DND-41 (cell line): ENCODE data around the gene TSPAN11.

Experiments
- ATAC-seq: fragments of 200-7000 bp; cut with Tn5 transposase; 3 replicates; pipeline ENCODE4 v1.9.1; 2021; ENCODE audit warnings: low read depth; ENCODE audit not compliant: insufficient read depth
- DNase-seq: peaks from one replicate; pipeline ENCODE4 v3.0.0-alpha.2; 2020
- H2AFZ ChIP-seq: 2 replicates; pipeline ENCODE4 v1.6.0; 2012; ENCODE audit warnings: low read depth, low read length
- H3K27ac ChIP-seq: 2 replicates; pipeline ENCODE4 v1.5.1; 2012; ENCODE audit warnings: low read length, inconsistent platforms
- H3K27me3 ChIP-seq: fragments of 200-600 bp; sonication (generic); 2 replicates; pipeline ENCODE4 v1.6.0; 2012; ENCODE audit warnings: low read length, mild to moderate bottlenecking, inconsistent platforms; ENCODE audit not compliant: insufficient read depth, poor library complexity
- H3K36me3 ChIP-seq: 2 replicates; pipeline ENCODE4 v1.5.1; 2012; ENCODE audit warnings: low read length, inconsistent platforms; ENCODE audit not compliant: insufficient read depth
- H3K4me1 ChIP-seq: 2 replicates; pipeline ENCODE4 v1.5.1; 2012; ENCODE audit warnings: mild to moderate bottlenecking, low read length; ENCODE audit not compliant: insufficient read depth
- H3K4me2 ChIP-seq: 2 replicates; pipeline ENCODE4 v1.6.0; 2012; ENCODE audit warnings: mild to moderate bottlenecking, moderate library complexity, low read length, inconsistent platforms; ENCODE audit not compliant: insufficient read depth
- H3K4me3 ChIP-seq, 2 experiments: fragments of 200-600 bp in 1 of 2; shearing (Covaris generic) in 1 of 2; 2 replicates each; pipeline ENCODE4 v1.5.1; 2012 to 2016; ENCODE audit warnings: inconsistent platforms in 2 of 2, low read length in 2 of 2, mild to moderate bottlenecking in 2 of 2, low read depth in 1 of 2, moderate library complexity in 1 of 2
- H3K79me2 ChIP-seq: 2 replicates; pipeline ENCODE4 v1.6.0; 2012; ENCODE audit warnings: low read length, inconsistent platforms; ENCODE audit not compliant: insufficient read depth
- H3K9ac ChIP-seq: 2 replicates; pipeline ENCODE4 v1.6.0; 2012; ENCODE audit warnings: low read depth, mild to moderate bottlenecking, inconsistent platforms, low read length, moderate library complexity
- H3K9me3 ChIP-seq: 2 replicates; pipeline ENCODE4 v1.5.1; 2012; ENCODE audit warnings: low read length, moderate library complexity, mild to moderate bottlenecking, inconsistent platforms; ENCODE audit not compliant: insufficient read depth, severe bottlenecking
- H4K20me1 ChIP-seq: 2 replicates; pipeline ENCODE4 v1.6.0; 2012; ENCODE audit warnings: low read length; ENCODE audit not compliant: insufficient read depth
- EZH2 ChIP-seq: IDR thresholded peaks from 3 replicates; pipeline ENCODE4 v1.6.1; 2012; ENCODE audit warnings: borderline replicate concordance, low read depth, mild to moderate bottlenecking, moderate library complexity, low read length, inconsistent platforms; ENCODE audit not compliant: severe bottlenecking
- TF ChIP-seq, protein P1 (sequence below): IDR thresholded peaks from 2 replicates; pipeline ENCODE4 v1.5.1; 2012; ENCODE audit warnings: borderline replicate concordance, low read length, moderate library complexity, mild to moderate bottlenecking; ENCODE audit not compliant: poor library complexity, severe bottlenecking; ENCODE audit errors: extremely low read depth

TSPAN11 gene

DNA sequence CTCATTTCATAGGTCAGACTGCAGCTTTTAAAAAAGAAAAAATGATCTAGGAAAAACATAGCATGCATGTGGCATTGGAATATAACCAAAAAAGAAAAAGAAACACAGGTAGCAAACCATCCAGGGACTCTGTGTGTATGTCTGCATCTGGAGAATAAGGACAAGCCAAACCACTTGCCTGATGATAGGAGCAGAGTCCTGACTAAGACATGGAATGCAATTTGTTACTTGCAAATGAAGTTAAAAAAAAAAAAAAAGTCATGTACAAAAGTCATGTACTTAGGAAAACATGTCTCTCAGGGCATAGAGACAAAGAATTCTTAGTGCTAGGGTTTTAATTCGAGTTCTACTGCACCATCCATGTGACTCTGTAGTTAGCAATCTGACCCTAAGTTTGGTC, 15.9 kb downstream of the TSPAN11 start:
- Histone ChIP-seq H3K79me2 (no peaks in the 10 kb centered on the region), H3K4me3 (no peak overlapping the region), H3K4me2 (no peak overlapping the region), H3K9ac (no peak overlapping the region), H3K4me1 (no peaks in the 10 kb centered on the region), H2AFZ (no peak overlapping the region), H3K9me3 (no peaks in the 10 kb centered on the region), H3K36me3 (no peaks in the 10 kb centered on the region), H3K27ac (no peak overlapping the region), H4K20me1 (no peaks in the 10 kb centered on the region), H3K27me3 (no peaks in the 10 kb centered on the region)
- DNase-seq, result no peak
- TF ChIP-seq, protein P1, sequence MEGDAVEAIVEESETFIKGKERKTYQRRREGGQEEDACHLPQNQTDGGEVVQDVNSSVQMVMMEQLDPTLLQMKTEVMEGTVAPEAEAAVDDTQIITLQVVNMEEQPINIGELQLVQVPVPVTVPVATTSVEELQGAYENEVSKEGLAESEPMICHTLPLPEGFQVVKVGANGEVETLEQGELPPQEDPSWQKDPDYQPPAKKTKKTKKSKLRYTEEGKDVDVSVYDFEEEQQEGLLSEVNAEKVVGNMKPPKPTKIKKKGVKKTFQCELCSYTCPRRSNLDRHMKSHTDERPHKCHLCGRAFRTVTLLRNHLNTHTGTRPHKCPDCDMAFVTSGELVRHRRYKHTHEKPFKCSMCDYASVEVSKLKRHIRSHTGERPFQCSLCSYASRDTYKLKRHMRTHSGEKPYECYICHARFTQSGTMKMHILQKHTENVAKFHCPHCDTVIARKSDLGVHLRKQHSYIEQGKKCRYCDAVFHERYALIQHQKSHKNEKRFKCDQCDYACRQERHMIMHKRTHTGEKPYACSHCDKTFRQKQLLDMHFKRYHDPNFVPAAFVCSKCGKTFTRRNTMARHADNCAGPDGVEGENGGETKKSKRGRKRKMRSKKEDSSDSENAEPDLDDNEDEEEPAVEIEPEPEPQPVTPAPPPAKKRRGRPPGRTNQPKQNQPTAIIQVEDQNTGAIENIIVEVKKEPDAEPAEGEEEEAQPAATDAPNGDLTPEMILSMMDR, result no peak
- TF ChIP-seq EZH2, result no peak
- no peak for ATAC-seq

DNA sequence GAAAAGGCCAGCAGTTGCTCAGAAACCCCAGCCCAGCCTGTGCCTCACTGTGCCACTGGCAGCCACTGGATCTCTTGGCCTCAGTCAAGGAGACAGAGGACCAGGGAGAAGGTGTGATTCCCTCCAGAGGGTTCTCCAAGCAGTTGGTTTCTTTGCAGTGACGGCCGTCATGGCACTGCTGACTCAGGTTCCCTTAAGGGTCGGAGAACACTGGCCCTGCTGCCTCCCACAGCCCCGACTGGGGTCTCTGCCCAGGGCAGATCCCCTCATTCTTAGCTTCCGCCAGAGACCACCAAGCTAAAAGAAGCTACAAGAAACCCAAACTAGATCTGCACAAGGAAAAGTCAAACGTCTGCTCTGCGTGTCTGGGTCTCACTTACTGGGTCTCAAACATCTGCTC, 16.4 kb downstream of the TSPAN11 start:
- DNase-seq (no peak), ATAC-seq (no peak)
- TF ChIP-seq, protein P1, result no peak
- TF ChIP-seq EZH2, result no peak
- Histone ChIP-seq H3K4me3 (no peak overlapping the region), H3K27me3 (no peaks in the 10 kb centered on the region), H3K36me3 (no peaks in the 10 kb centered on the region), H3K9me3 (no peaks in the 10 kb centered on the region), H3K79me2 (no peaks in the 10 kb centered on the region), H3K4me2 (no peak overlapping the region), H3K27ac (no peak overlapping the region), H3K4me1 (no peaks in the 10 kb centered on the region), H4K20me1 (no peaks in the 10 kb centered on the region), H3K9ac (no peak overlapping the region), H2AFZ (no peak overlapping the region)

DNA sequence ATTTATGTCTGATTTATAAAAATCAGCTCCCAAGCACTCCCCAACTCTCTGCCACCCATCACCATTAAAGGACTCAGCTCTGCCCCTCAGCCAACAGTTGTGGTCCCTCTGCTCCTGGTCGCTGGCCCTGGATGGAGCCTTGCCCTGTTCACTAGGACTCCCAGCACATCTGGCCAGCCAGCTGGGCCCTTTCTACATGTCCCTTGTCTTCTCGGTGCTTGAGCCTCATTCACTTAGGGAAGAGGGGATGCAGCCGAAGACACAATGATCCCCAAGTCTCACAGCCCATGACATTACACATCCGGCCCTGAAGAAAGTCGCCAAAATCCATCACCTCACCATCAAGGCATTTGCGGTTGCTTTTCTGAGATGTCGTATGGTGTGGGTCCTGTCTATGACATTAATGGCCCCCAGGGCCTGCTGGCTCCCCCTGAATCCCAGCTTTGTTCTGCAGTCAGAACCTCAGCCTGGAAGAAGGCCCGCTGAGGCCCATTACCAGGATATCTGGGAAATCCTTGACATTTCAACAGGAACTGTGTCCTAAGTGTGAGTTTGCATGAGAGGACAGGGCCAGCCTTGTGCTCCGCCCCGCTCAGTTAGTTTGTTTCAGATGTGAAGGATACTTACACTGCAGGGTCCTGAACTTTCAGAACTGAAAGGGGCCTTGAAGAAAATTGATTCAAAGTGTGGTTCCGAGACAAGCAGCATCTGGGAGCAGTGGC, 19.1 kb downstream of the TSPAN11 start:
- Histone ChIP-seq H3K9ac (no peak overlapping the region), H3K4me3 (no peak overlapping the region), H3K36me3 (no peaks in the 10 kb centered on the region), H4K20me1 (no peaks in the 10 kb centered on the region), H3K27ac (no peak overlapping the region), H3K4me2 (no peak overlapping the region), H3K4me1 (no peaks in the 10 kb centered on the region), H3K79me2 (no peaks in the 10 kb centered on the region), H3K27me3 (no peaks in the 10 kb centered on the region), H3K9me3 (no peaks in the 10 kb centered on the region), H2AFZ (no peak overlapping the region)
- DNase-seq (no peak), ATAC-seq (no peak)
- TF ChIP-seq, protein P1, result no peak
- TF ChIP-seq EZH2, result no peak

DNA sequence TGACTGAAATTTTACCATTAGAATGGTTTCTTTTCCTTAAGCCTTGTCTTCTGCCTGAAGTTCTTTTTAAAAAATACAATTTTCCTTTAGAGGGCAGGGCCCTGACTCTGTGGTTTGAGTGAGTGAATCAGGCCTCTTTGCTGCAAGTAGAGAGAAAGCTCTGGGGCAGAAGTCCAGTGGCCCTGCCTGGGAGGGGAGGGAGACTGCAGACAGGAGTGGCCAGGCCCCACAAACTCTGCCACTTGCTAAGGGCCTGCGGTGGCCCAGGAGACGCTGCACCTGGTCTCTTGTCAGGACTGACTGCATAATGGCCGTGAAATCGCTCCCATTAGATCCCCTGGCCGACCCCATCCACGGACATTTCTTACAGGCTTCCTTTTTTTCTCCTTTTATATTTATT, 25.5 kb downstream of the TSPAN11 start:
- H2AFZ ChIP-seq, result no peak overlapping the region
- H3K79me2 ChIP-seq, result no peaks in the 10 kb centered on the region
- H3K4me3 ChIP-seq, result no peak overlapping the region
- H3K27me3 ChIP-seq, result peaks cover 6% of the 10 kb centered on the region
- no peak overlapping the region for H3K4me2 ChIP-seq
- TF ChIP-seq, protein P1, result no peak
- TF ChIP-seq EZH2, result no peak
- no peak for ATAC-seq
- no peaks in the 10 kb centered on the region for H3K4me1 ChIP-seq
- no peak overlapping the region for H3K9ac ChIP-seq
- H3K36me3 ChIP-seq, result no peaks in the 10 kb centered on the region
- DNase-seq, result no peak
- H3K27ac ChIP-seq, result no peak overlapping the region
- H4K20me1 ChIP-seq, result no peaks in the 10 kb centered on the region
- H3K9me3 ChIP-seq, result no peaks in the 10 kb centered on the region
